Fibroblast of skin of left quadriceps (primary cell): ENCODE results near the gene WWTR1.

Experiments
- DNase-seq, 2 experiments: peaks; one replicate each; pipeline ENCODE4 v3.0.0-alpha.2; 2013; ENCODE audit warnings: low read depth in 2 of 2

The WWTR1 gene

DNA sequence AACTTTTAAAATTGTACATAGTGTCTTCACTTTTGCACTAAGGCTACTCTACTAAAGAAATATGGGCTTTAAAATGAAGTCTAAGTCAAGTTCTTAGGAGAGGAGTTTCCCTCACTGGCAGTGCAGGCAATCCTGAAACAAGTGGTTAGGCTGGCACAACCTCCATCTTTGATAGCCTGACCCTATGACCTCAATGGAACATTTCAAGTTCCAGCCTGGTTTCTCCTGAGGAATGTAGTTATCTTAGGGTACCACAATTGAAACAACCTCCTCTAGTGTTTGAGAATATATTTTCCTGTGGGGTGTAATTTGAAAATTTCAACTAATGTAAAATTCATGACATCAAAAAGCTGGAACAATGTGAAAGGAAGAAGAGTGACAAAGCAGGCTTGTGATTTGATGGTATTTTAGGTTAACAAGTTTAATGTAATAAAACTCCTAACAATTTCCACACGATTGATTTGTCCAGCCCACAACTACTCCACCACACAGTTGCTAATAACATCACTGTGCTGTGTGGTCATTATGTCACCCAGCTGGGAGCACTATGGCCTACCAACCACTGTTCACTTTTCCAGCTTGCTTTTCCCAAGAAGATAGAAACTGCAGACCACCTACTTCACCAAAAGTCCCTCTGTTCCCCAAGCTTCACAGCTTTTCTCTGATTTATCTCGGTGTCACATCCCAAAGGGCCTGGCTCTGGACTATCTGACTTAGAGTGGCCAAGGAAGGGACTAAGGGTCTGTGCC, 1.8 kb downstream of the WWTR1 start:
- DNase-seq, result no peak

GRCh38 chr3:149654188-149654601, 3.6 kb downstream of the WWTR1 start:
- DNase-seq, result no peak

GRCh38 chr3:149653564-149653963, 4.3 kb downstream of the WWTR1 start:
- no peak for DNase-seq

DNA sequence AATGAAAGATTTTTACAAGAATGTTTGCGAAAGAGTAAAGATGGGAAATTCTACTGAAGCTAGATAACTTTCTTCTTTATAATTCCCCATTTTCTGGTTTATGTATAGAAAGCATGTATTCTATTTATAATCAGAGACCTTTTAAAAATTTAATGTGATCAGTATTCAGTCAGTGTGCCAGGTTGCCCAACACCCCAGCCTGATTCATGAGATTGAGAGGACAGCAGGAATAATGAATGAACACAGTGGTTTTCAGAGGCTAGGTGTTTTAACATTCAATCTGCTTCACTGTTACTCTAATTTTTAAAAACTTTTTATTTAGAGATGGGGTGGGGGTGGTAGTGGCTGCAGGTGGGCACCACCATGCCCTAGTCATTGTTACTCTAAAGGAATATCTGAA, 4.7 kb downstream of the WWTR1 start:
- no peak for DNase-seq

DNA sequence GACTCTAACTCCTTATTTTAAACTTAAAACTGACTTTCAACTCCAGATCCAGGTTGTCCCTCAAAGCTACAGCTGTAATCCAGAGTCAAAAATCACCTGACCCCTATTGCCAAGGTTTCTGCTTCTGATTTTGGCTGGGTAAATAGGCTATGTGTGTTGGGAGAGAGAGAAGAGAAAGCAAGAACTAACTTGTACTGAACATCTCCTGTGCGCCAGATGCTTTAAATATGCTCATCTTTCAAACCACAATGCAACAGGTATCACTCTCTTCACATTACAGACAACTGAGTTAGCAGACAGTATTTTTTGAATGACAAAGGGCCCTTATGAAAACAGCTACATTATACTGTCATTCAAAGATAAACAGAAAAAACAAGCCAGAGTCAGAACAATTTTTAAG, 7.0 kb downstream of the WWTR1 start:
- DNase-seq, result no peak

DNA sequence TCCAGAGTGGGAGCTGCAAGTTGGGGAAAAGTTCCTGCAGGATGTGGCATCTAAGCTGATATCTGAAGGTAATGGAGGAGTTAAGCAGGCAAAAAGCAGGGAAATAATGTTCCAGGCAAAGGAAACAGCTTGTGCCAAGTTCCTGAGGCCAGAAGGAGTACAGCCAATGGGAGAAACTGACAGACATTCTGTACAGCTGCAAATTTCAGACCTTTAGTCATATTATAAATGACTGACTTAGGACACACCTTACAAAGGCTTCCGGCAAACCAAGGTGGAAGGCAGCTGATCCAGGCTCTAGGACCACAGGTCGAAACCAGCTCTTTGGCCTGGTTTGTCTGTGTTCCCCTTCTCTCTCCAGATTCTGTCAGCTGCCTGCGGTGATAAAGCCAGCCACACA, 9.3 kb downstream of the WWTR1 start:
- no peak for DNase-seq

DNA sequence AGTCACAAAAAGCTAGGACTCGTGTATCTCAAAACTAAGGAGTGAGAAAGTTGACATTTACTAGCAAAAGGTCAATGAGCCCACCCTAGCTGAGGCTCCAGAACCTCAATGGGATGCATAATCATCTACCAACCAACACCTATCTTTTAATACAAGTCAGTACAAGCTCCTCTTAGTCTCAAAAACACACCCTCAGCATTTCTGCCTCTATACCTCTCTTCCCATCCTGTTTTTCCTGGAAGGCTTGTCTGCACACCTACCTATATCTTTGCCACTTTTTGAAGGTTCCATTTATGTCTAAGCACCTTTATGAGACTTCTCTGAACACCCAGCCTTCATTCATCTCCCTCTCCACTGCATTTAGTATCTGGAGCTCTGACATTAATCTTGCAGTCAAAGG, 10.0 kb downstream of the WWTR1 start:
- no peak for DNase-seq

GRCh38 chr3:149647285-149647684, 10.5 kb downstream of the WWTR1 start:
- no peak for DNase-seq

- DNase-seq, result no peak
Observed at GRCh38 chr3:149646181-149646766, 11.6 kb downstream of the WWTR1 start.

DNA sequence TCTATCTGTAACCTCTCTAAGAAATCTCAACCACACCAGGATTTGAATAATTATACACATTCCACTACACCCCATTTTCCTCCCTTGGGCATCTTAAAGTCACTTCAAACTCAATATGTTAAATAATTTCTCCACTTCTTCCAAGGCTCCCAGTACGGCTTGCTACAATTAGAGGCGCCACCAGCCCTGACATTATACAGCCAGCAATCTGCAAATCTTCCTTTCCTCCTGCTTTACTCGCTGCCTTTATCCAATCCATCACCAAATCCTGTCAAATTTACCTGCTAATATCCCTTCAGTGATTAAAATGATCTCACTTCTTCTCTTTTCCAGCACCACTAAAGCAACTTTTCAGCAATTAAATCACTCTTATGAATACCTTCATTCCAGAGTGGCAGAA, 13.9 kb downstream of the WWTR1 start:
- DNase-seq, result no peak

DNA sequence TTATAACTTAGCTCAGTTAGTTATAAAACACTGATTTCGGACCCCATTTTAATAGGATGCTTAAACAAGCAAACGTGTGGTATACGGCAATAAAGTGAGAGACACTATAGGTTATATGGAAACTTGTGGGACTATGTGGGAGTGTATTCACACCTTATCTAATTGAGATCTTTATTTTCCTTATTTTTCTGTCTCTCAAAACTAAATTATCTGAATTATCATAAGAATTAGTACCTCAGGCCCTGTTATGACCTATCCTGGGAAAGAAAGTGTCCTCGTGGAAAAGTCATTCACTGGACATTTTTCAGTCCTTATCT, 14.4 kb downstream of the WWTR1 start:
- DNase-seq, result no peak

DNA sequence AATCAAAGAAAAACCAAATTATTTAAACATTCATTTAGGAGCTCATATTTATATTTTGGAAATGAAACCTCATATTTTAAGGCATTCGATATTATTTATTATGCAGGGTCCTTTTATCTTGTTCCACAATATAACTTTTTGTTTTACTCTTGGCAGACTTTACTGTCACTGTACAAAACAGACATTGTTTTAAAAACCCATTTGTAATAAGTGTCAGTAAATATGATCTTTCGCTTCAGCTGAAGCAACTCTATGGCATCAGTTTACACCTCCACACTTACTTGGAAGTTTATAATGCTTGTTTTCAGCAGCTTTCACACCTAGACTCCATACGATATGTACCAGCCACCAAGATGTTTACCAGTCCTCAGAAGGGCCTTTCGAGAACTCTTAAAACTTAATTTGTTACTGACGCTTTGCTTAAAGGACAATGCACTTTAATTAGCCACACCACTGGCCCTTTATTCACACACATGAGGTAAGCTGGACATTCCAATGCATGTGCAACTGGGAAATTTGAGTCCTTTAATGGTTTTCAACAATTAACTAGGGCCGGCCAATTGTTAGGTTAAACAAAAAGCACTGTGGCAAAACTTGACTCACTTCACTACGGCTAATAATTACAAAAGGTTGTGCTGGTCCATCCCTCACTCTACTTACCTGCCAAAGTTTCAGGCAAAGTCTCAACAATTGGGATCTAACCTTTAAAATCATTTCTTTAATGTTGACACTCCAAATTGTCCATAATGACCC, 16.7 kb downstream of the WWTR1 start:
- DNase-seq, result no peak

GRCh38 chr3:149639093-149639486, 18.7 kb downstream of the WWTR1 start:
- DNase-seq, result no peak

DNA sequence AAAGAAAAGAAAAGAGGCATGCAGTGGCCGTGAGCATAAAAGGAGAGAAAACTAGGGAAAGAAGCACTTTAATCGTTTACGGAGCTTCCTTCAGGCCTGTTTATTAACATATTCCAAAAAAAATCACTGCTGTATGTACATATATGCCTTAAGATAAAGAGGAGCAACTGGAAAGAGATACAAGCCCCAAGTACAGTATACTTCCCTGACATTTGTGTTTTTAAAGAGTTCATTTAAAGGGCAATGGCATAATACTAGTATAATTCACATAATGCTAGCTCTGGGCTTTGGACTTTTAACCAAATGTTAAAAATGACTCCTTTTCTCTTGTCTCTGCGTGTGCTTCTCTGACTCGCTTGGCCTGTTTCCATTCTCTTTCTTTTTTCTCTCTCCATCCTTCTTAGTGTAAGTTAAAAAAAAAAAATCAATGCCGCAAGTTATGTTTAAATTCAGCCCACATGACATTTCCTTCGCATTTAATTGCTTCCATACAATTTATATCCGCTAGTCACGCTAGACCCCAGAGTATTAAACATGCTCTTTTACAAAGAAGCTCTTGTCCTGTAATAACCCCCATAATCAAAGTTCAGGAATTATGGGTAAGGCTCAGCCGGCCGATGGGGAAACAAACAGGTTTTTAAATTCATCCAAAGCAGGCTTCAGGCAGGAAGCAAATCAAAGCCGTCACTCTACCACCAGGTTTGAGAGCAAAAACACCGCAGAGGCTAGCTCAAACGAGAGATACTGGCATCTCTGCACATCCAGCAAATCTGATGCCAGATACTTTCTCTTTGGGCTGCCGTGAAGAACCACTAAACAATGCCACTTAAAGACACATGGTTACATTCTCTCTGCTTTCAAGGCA, 19.4 kb downstream of the WWTR1 start:
- peak; percentile 95 to 96 for DNase-seq

- DNase-seq, result no peak
Observed at GRCh38 chr3:149635396-149635795, 22.4 kb downstream of the WWTR1 start.

- DNase-seq, result no peak
Observed at GRCh38 chr3:149634573-149634972, 23.3 kb downstream of the WWTR1 start.

GRCh38 chr3:149634072-149634471, 23.8 kb downstream of the WWTR1 start:
- DNase-seq, result no peak

DNA sequence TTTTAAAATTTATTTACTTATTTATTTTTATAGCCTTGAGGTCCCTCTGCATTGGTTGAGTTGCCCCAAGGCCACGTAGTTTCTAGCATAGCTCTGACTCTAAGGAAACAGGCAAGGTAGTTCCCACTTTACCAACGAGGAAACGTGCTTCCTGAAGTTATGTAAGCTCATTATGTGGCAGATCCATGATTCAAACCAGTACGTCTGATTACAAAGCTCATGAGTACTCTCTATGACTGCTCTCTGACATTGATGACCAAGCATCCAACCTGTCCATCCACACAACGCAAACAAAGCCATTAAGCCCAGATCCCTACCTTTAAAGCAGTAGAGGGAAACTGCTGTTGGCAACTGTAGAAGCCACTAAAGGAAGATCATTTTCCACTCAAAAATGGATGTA, 25.6 kb downstream of the WWTR1 start:
- no peak for DNase-seq

DNA sequence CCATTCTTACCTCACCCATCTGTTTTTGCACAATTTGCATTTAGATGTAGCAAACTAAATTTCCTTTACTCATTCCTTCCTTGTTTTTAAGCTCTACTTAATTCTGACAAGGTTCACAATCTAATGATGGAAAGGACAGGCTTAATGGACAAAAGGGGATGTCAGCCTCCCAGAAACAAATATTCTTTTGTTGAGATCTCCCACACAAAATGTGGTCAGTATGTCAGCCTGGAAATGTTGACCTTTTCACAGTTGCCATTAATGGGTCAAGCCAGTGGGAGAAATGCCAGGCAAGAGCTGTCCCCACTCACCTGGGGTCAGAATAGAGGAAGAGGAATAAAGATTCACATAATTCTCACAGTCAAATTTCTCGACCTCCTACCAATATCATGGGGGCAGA, 27.0 kb downstream of the WWTR1 start:
- DNase-seq, result no peak

DNA sequence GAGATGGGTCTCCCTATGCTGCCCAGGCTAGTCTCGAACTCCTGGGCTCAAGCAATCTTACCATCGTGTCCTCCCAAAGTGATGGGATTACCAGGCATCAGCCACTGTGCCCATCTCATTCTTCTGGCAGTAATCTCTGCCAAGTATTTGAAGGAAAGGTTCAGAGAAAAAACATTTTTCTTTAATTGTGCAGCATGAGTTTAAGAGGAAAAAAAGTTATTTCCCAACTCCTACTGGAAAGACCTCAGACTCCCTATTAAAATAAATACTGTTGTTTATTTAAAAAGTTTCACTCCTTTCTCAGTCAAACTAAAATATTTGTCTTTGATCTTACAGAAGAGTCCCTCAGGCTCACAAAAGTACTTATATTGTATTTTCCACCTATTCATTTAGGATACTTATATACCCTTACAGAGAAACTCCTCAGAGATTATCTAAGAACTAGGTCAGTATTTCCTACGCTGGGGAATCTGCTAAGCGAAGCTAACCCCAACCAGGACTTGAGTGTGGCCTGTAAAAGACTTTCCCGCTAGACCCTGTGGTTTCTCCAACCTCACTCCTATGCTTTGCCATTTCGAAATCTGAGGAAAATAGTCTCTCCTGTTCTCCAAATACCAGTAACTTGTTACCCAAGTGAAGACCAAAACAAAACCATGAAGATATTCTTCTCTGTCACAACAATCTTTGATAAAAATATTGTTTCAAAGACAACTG, 28.7 kb downstream of the WWTR1 start:
- DNase-seq, result no peak

GRCh38 chr3:149626671-149627070, 31.2 kb downstream of the WWTR1 start:
- DNase-seq, result no peak

DNA sequence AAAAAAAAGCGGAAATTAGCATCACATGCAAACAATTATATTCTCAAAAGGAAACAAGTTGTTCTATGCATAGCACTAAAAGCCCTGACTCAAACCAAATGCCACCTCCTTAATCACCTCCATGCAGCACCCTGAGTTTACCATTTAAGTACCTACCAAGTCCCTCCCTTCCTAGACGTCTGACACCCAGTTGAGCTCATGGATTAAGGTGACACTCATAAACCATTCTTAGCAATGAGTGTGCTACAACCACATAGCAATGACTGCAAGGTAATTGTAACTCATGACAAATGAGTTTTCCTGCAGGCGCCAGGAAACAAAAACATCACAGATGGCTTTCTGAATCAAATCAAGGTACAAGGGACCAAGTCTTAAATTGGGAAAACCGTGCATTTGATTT, 32.0 kb downstream of the WWTR1 start:
- peak in 1 of 2 experiments; percentile 26 for DNase-seq
